A549 (cell line): ENCODE data around the gene LRRC4C. TPM values are rescaled to one million over a fixed set of nuclear protein-coding genes. Genes with fewer than 3 reads are reported as not detected.

Experiments used
- ATAC-seq, 2 experiments: fragments of 200-7000 bp in 1 of 2; fragments of >200 bp in 1 of 2; cut with Nextera tagmentation in 1 of 2; cut with Tn5 transposase in 1 of 2; 3 replicates each; pipeline versions ENCODE4 v1.8.0 to v1.9.1; 2018 to 2020; ENCODE audit warnings: mild to moderate bottlenecking in 1 of 2, moderate library complexity in 1 of 2
- CTCF ChIA-PET: fragments of 300-600 bp; sonication (Branson Sonifier 250); formaldehyde crosslinking; extraction: SDS; loops from one replicate; lab custom pipeline; 2021; ENCODE audit warnings: antibody characterized with exemption, inconsistent platforms; lab: Yijun Ruan, JAX
- POLR2A ChIA-PET: fragments of 350-600 bp; formaldehyde crosslinking; extraction: SDS; loops from one replicate; lab custom pipeline; 2021; ENCODE audit warnings: antibody characterized with exemption, inconsistent platforms; lab: Yijun Ruan, JAX
- DNase-seq, 2 experiments: peaks; one replicate each; pipeline versions ENCODE4 v3.0.0 to v3.0.0-alpha.2; 2011 to 2016; ENCODE audit warnings: low read depth in 1 of 2, low spot score in 1 of 2
- FAIRE-seq: peaks from 2 replicates; lab custom pipeline; 2011; peaks lifted over from hg19 to GRCh38; lab: Jason Lieb, UNC
- H3K27ac ChIP-seq, 2 experiments: fragments of >200 bp; sonication (Bioruptor Twin); formaldehyde crosslinking; 3 replicates each; pipeline ENCODE4 v1.5.1; 2016 to 2017
- H3K4me1 ChIP-seq: fragments of >200 bp; sonication (Bioruptor Twin); formaldehyde crosslinking; 3 replicates; pipeline ENCODE4 v1.6.1; 2016
- H3K4me2 ChIP-seq: fragments of >200 bp; sonication (Bioruptor Twin); formaldehyde crosslinking; 3 replicates; pipeline ENCODE4 v1.6.1; 2016
- H3K4me3 ChIP-seq: fragments of >200 bp; sonication (Bioruptor Twin); formaldehyde crosslinking; 3 replicates; pipeline ENCODE4 v1.5.1; 2016
- H3K9me3 ChIP-seq: fragments of >200 bp; sonication (Bioruptor Twin); formaldehyde crosslinking; 3 replicates; pipeline ENCODE4 v1.6.1; 2016
- BCL3 ChIP-seq: fragments of >200 bp; sonication (Bioruptor Twin); formaldehyde crosslinking; IDR thresholded peaks from 3 replicates; pipeline ENCODE4 v1.6.1; 2016
- BHLHE40 ChIP-seq: IDR thresholded peaks from 2 replicates; pipeline ENCODE4 v1.6.1; 2012; ENCODE audit warnings: low read depth, low read length, inconsistent platforms
- CBX8 ChIP-seq: fragments of 200-600 bp; sonication (generic); IDR thresholded peaks from 2 replicates; pipeline ENCODE4 v1.6.1; 2016
- CEBPB ChIP-seq, 2 experiments: fragments of >200 bp in 1 of 2; sonication (Bioruptor Twin) in 1 of 2; formaldehyde crosslinking in 1 of 2; IDR thresholded peaks; 2 replicates each; pipeline ENCODE4 v1.6.1; 2012 to 2016
- EHF ChIP-seq: fragments of 250-450 bp; sonication (Bioruptor Pico); IDR thresholded peaks from 2 replicates; pipeline ENCODE4 v1.5.0; 2020; ENCODE audit warnings: mild to moderate bottlenecking
- EP300 ChIP-seq, 2 experiments: fragments of >200 bp; sonication (Bioruptor Twin); formaldehyde crosslinking; IDR thresholded peaks; 2 replicates in 1 of 2; 3 replicates in 1 of 2; pipeline ENCODE4 v1.6.1; 2016 to 2017
- FOSL2 ChIP-seq, 2 experiments: fragments of 450-650 bp in 1 of 2; fragments of >200 bp in 1 of 2; sonication (Bioruptor Twin) in 1 of 2; formaldehyde crosslinking; IDR thresholded peaks; 2 replicates each; pipeline versions ENCODE4 v1.5.0 to v1.6.1; 2016 to 2020; ENCODE audit warnings: mild to moderate bottlenecking in 1 of 2, moderate library complexity in 1 of 2
- FOXS1 ChIP-seq: fragments of 250-450 bp; sonication (Bioruptor Pico); IDR thresholded peaks from 2 replicates; pipeline ENCODE4 v1.5.0; 2020; ENCODE audit warnings: mild to moderate bottlenecking, moderate library complexity
- GATA3 ChIP-seq: IDR thresholded peaks from 2 replicates; pipeline ENCODE4 v1.6.1; 2012; ENCODE audit warnings: borderline replicate concordance
- HOXA7 ChIP-seq: fragments of 250-450 bp; sonication (Bioruptor Pico); IDR thresholded peaks from 2 replicates; pipeline ENCODE4 v1.5.0; 2020; ENCODE audit warnings: mild to moderate bottlenecking, moderate library complexity
- HOXB13 ChIP-seq: fragments of 250-450 bp; sonication (Bioruptor Pico); IDR thresholded peaks from 2 replicates; pipeline ENCODE4 v1.5.0; 2020; ENCODE audit warnings: low read depth, mild to moderate bottlenecking, moderate library complexity
- HOXB5 ChIP-seq: fragments of 250-450 bp; sonication (Bioruptor Pico); IDR thresholded peaks from 2 replicates; pipeline ENCODE4 v1.5.0; 2020; ENCODE audit warnings: mild to moderate bottlenecking, moderate library complexity
- JUN ChIP-seq, 2 experiments: fragments of >200 bp; sonication (Bioruptor Twin); formaldehyde crosslinking; IDR thresholded peaks; 2 replicates in 1 of 2; 3 replicates in 1 of 2; pipeline ENCODE4 v1.6.1; 2016 to 2017
- KDM1A ChIP-seq: fragments of 200-600 bp; sonication (generic); IDR thresholded peaks from 2 replicates; pipeline ENCODE4 v1.6.1; 2016; ENCODE audit warnings: low read depth, mild to moderate bottlenecking
- KDM5A ChIP-seq: fragments of 200-600 bp; sonication (generic); IDR thresholded peaks from 2 replicates; pipeline ENCODE4 v1.6.1; 2016; ENCODE audit warnings: antibody characterized with exemption, mild to moderate bottlenecking
- MAFK ChIP-seq: fragments of 450-650 bp; IDR thresholded peaks from 2 replicates; pipeline ENCODE4 v1.6.1; 2014; ENCODE audit not compliant: partially characterized antibody
- NPAS2 ChIP-seq: fragments of 250-450 bp; sonication (Bioruptor Pico); IDR thresholded peaks from 2 replicates; pipeline ENCODE4 v1.8.0; 2022; ENCODE audit warnings: mild to moderate bottlenecking, moderate library complexity, borderline replicate concordance
- PBX3 ChIP-seq: IDR thresholded peaks from 2 replicates; pipeline ENCODE4 v1.6.1; 2012
- POLR2A ChIP-seq: IDR thresholded peaks from 2 replicates; pipeline ENCODE4 v1.6.1; 2012; ENCODE audit warnings: mild to moderate bottlenecking, low read length
- RAD21 ChIP-seq, 2 experiments: fragments of >200 bp in 1 of 2; sonication (Bioruptor Twin) in 1 of 2; formaldehyde crosslinking in 1 of 2; IDR thresholded peaks in 1 of 2; conservative IDR thresholded peaks in 1 of 2; 2 replicates in 1 of 2; 3 replicates in 1 of 2; pipeline ENCODE4 v1.6.1; 2012 to 2018; ENCODE audit warnings: inconsistent platforms in 1 of 2
- RARB ChIP-seq: fragments of 250-450 bp; sonication (Bioruptor Pico); IDR thresholded peaks from 2 replicates; pipeline ENCODE4 v1.8.0; 2021; ENCODE audit warnings: mild to moderate bottlenecking, moderate library complexity
- RFX5 ChIP-seq: fragments of 450-650 bp; IDR thresholded peaks from 2 replicates; pipeline ENCODE4 v1.7.1; 2014; ENCODE audit warnings: antibody characterized with exemption, mild to moderate bottlenecking, moderate library complexity
- SMC3 ChIP-seq: fragments of >200 bp; sonication (Bioruptor Twin); formaldehyde crosslinking; IDR thresholded peaks from 3 replicates; pipeline ENCODE4 v1.6.1; 2018; ENCODE audit warnings: inconsistent platforms
- SREBF2 ChIP-seq: fragments of 450-650 bp; IDR thresholded peaks from 2 replicates; pipeline ENCODE4 v1.6.1; 2014; ENCODE audit warnings: mild to moderate bottlenecking, moderate library complexity
- TP53 ChIP-seq: fragments of 250-450 bp; sonication (Bioruptor Pico); IDR thresholded peaks from 2 replicates; pipeline ENCODE4 v1.5.0; 2021; ENCODE audit warnings: mild to moderate bottlenecking, moderate library complexity
- ZFP36 ChIP-seq: fragments of 450-650 bp; IDR thresholded peaks from 2 replicates; pipeline ENCODE4 v1.6.1; 2014; ENCODE audit warnings: borderline replicate concordance; ENCODE audit not compliant: partially characterized antibody
- ZNF302 ChIP-seq: fragments of 250-450 bp; sonication (Bioruptor Pico); IDR thresholded peaks from 2 replicates; pipeline ENCODE4 v1.9.0; 2021; ENCODE audit warnings: inconsistent platforms, mild to moderate bottlenecking, moderate library complexity
- WGBS: methylation state at CpG from one replicate; pipeline ENCODE4 v1.1.6; 2017; ENCODE audit errors: missing lambda C conversion rate; 5-methylcytosine and 5-hydroxymethylcytosine counted together
- polyA plus RNA-seq, 4 experiments: library from polyadenylated mRNA; depleted of rRNA in 3 of 4; stranded (reverse); fragments of >200 nt; fragmentation: RNase III in 1 of 4; extraction: RNeasy Plus Mini Kit Qiagen cat#74134 plus additional on column Dnase treatment in 1 of 4; gene quantifications; 2 replicates in 3 of 4; 3 replicates in 1 of 4; pipeline ENCODE4 v1.2.3, GENCODE V29; 2011 to 2017
- TF ChIP-seq, protein P1 (sequence below): fragments of 250-450 bp; sonication (Bioruptor Pico); IDR thresholded peaks from 2 replicates; pipeline ENCODE4 v1.5.0; 2020; ENCODE audit warnings: low read depth, mild to moderate bottlenecking, moderate library complexity
- TF ChIP-seq, protein P2 (sequence below): fragments of >200 bp; sonication (Bioruptor Twin); formaldehyde crosslinking; IDR thresholded peaks from 3 replicates; pipeline ENCODE4 v1.5.1; 2016

LRRC4C gene
- polyA plus RNA-seq, 2 of the 4 experiments (the other 2 are of a cell fraction): not detected

DNA sequence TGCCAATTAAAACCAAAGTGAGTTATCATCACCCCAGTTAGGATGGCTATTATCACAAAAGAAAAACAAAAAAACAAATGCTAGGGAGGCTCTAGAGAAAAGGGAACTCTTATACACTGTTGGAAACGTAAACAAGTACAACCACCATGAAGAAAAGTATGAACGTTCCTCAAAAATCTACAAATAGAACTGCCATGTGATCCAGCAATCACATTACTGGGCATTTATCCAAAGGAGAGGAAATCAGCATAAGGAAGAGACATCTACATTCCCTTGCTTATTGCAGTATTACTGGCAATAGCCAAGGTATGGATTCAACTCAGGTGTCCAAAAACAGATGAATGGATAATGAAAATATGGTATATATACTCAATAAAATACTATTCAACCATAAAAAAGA, 1145.1 kb downstream of the LRRC4C start:
- WGBS: 16% methylated on average over 2 of the region's 2 CpGs
- FAIRE-seq: no peak
- no peak overlapping the region for H3K4me3 ChIP-seq
- TF ChIP-seq EHF (no peak), KDM1A (no peak), FOSL2 (IDR thresholded peaks at IDR 0.05) (no peak), FOSL2 (CRISPR knock-in tag; IDR thresholded peaks at IDR 0.05) (no peak), POLR2A (no peak), JUN (IDR thresholded peaks at IDR 0.05) (no peak), BCL3 (no peak), HOXB5 (CRISPR knock-in tag) (no peak), ZNF302 (CRISPR knock-in tag) (no peak), KDM5A (no peak), GATA3 (no peak), CEBPB (IDR thresholded peaks at IDR 0.05) (no peak), MAFK (no peak), RARB (CRISPR knock-in tag) (no peak)
- TF ChIP-seq, protein P1, sequence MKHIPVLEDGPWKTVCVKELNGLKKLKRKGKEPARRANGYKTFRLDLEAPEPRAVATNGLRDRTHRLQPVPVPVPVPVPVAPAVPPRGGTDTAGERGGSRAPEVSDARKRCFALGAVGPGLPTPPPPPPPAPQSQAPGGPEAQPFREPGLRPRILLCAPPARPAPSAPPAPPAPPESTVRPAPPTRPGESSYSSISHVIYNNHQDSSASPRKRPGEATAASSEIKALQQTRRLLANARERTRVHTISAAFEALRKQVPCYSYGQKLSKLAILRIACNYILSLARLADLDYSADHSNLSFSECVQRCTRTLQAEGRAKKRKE (CRISPR knock-in tag): no peak
- DNase-seq: no peak
- no peaks in the 10 kb centered on the region for H3K9me3 ChIP-seq
- ChIA-PET CTCF (no interaction called here), POLR2A (no interaction called here)
- H3K27ac ChIP-seq: no peak overlapping the region
- H3K4me1 ChIP-seq: no peaks in the 10 kb centered on the region
- no peak for ATAC-seq
- H3K4me2 ChIP-seq: no peak overlapping the region

DNA sequence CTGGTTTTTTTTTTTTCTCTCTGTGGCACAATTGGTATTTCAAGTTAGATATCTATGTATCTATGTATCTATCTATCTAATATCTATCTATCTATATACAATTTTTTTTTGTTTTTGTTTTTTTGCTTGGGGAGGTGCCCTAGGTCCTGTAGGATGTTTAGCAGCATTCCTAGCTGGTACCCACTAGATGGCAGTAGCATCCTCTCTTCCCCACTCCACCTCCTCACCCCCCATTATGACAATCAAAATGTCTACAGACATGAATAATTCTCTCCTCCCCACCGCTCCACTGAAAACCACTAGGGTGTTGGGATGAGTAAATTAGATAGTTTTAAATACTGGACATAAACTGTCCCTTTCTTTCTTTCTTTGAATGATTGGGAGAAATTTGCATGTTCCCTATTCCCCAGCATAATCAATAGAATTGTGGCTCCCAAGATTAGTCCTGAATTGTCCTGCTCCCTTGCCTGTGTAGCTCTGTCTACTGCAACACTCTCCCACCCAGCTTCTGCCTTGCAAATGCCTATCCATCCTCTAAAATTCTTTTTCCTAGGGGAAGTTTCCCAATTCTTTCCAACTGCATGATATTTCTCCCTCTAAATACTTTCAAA, 1152.4 kb downstream of the LRRC4C start:
- FAIRE-seq: no peak
- POLR2A ChIA-PET: no interaction called here
- Histone ChIP-seq H3K4me3 (no peak overlapping the region), H3K4me1 (no peaks in the 10 kb centered on the region), H3K27ac (no peak overlapping the region), H3K9me3 (no peaks in the 10 kb centered on the region), H3K4me2 (no peak overlapping the region)
- 0% methylated on average over 1 of the region's 1 CpG for WGBS
- no peak for TF ChIP-seq ZFP36
- TF ChIP-seq, protein P2, sequence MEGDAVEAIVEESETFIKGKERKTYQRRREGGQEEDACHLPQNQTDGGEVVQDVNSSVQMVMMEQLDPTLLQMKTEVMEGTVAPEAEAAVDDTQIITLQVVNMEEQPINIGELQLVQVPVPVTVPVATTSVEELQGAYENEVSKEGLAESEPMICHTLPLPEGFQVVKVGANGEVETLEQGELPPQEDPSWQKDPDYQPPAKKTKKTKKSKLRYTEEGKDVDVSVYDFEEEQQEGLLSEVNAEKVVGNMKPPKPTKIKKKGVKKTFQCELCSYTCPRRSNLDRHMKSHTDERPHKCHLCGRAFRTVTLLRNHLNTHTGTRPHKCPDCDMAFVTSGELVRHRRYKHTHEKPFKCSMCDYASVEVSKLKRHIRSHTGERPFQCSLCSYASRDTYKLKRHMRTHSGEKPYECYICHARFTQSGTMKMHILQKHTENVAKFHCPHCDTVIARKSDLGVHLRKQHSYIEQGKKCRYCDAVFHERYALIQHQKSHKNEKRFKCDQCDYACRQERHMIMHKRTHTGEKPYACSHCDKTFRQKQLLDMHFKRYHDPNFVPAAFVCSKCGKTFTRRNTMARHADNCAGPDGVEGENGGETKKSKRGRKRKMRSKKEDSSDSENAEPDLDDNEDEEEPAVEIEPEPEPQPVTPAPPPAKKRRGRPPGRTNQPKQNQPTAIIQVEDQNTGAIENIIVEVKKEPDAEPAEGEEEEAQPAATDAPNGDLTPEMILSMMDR: peak; percentile 54
- peak; percentile 83 to 84 for TF ChIP-seq RAD21 (conservative IDR thresholded peaks at IDR 0.05 in 1 of 2, IDR thresholded peaks at IDR 0.05 in 1 of 2)
- no peak for TF ChIP-seq PBX3
- peak; percentile 73 for TF ChIP-seq SMC3
- CTCF ChIA-PET: interaction anchor here (0.6 to 4.0 kb wide), 13 partner anchors 9 to 535 kb away, joined by 3 to 19 read pairs (median 3); no protein-coding TSS in a partner anchor
- ATAC-seq: peak; percentile 71 to 89
- DNase-seq: peak; percentile 25 to 49

DNA sequence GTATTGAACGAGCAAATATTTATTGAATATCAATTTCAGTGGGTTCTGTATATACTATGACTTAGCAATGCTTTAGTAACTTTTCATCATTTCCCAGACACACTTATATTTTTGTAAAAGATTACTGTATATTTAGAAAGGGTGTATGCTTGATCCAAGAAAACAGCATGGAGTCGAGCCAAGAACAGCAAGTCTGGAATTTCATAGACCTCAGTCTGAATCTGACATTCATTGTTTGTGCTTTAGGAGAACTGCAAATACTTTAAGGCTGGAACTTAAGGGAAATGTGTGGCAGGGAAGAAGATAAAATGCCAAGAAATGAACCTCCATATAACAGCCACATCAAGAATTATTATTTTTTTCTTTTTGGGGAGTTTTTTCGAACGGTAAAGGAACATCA, 1156.8 kb downstream of the LRRC4C start:
- WGBS: 30% methylated on average over 4 of the region's 4 CpGs

More for the DNA sequence above, 1156.8 kb downstream of the LRRC4C start:
- no peak overlapping the region for H3K4me3 ChIP-seq
- H3K27ac ChIP-seq: no peak overlapping the region
- H3K4me1 ChIP-seq: no peaks in the 10 kb centered on the region
- FAIRE-seq (no peak), ATAC-seq (no peak), DNase-seq (no peak)
- ChIA-PET CTCF (interaction anchor here (4.0 kb wide), 1 partner anchor 8 kb away, joined by 18 read pairs; no protein-coding TSS in a partner anchor), POLR2A (no interaction called here)
- TF ChIP-seq SREBF2 (no peak), GATA3 (no peak), HOXA7 (CRISPR knock-in tag) (no peak), FOXS1 (CRISPR knock-in tag) (no peak), HOXB13 (CRISPR knock-in tag) (no peak), MAFK (no peak), TP53 (no peak), NPAS2 (CRISPR knock-in tag) (no peak), EP300 (IDR thresholded peaks at IDR 0.05) (no peak), KDM5A (no peak), BHLHE40 (no peak), KDM1A (no peak), JUN (IDR thresholded peaks at IDR 0.05) (no peak), CEBPB (IDR thresholded peaks at IDR 0.05) (no peak), RFX5 (no peak), CBX8 (no peak)
- TF ChIP-seq, protein P2: no peak
- H3K4me2 ChIP-seq: no peak overlapping the region
- no peaks in the 10 kb centered on the region for H3K9me3 ChIP-seq
